HuH-7.5 (cell line): ENCODE data around the gene SRGAP3.

Experiments
- DNase-seq: peaks from one replicate; pipeline ENCODE4 v3.0.0; 2011; ENCODE audit warnings: low spot score

The SRGAP3 gene

GRCh38 chr3:9225268-9225667 lies 24.2 kb downstream of the SRGAP3 start:
- DNase-seq, result no peak

- no peak for DNase-seq
These were observed 25.0 kb downstream of the SRGAP3 start for GRCh38 chr3:9224490-9224889.

- no peak for DNase-seq
These were observed 25.8 kb downstream of the SRGAP3 start for GRCh38 chr3:9223672-9224071.

GRCh38 chr3:9222956-9223639 lies 26.3 kb downstream of the SRGAP3 start:
- no peak for DNase-seq

- no peak for DNase-seq
These were observed 27.4 kb downstream of the SRGAP3 start for GRCh38 chr3:9222049-9222448.

- no peak for DNase-seq
These were observed 31.0 kb downstream of the SRGAP3 start for GRCh38 chr3:9218514-9218846.

GRCh38 chr3:9217784-9218513 lies 31.5 kb downstream of the SRGAP3 start:
- DNase-seq, result no peak

GRCh38 chr3:9216736-9217135 lies 32.7 kb downstream of the SRGAP3 start:
- DNase-seq, result no peak

- DNase-seq, result no peak
These were observed 34.8 kb downstream of the SRGAP3 start for GRCh38 chr3:9214599-9214998.

- DNase-seq, result no peak
These were observed 35.3 kb downstream of the SRGAP3 start for GRCh38 chr3:9214185-9214584.

- DNase-seq, result no peak
These were observed 36.3 kb downstream of the SRGAP3 start for GRCh38 chr3:9213019-9213634.

GRCh38 chr3:9211155-9211950 lies 38.1 kb downstream of the SRGAP3 start:
- DNase-seq, result no peak

- DNase-seq, result no peak
These were observed 39.7 kb downstream of the SRGAP3 start for GRCh38 chr3:9209777-9210176.

- DNase-seq, result peak; percentile 36
These were observed 40.8 kb downstream of the SRGAP3 start for GRCh38 chr3:9208605-9209152.

GRCh38 chr3:9207116-9207763 lies 42.2 kb downstream of the SRGAP3 start:
- no peak for DNase-seq

GRCh38 chr3:9206287-9206686 lies 43.2 kb downstream of the SRGAP3 start:
- no peak for DNase-seq

GRCh38 chr3:9205345-9206143 lies 43.9 kb downstream of the SRGAP3 start:
- no peak for DNase-seq

GRCh38 chr3:9204253-9204992 lies 45.0 kb downstream of the SRGAP3 start:
- DNase-seq, result peak; percentile 63

- DNase-seq, result no peak
These were observed 46.1 kb downstream of the SRGAP3 start for GRCh38 chr3:9203317-9203716.

- DNase-seq, result no peak
These were observed 46.9 kb downstream of the SRGAP3 start for GRCh38 chr3:9202546-9202945.
